ENCODE measurements around the gene SYTL4.

Gene SYTL4

DNA sequence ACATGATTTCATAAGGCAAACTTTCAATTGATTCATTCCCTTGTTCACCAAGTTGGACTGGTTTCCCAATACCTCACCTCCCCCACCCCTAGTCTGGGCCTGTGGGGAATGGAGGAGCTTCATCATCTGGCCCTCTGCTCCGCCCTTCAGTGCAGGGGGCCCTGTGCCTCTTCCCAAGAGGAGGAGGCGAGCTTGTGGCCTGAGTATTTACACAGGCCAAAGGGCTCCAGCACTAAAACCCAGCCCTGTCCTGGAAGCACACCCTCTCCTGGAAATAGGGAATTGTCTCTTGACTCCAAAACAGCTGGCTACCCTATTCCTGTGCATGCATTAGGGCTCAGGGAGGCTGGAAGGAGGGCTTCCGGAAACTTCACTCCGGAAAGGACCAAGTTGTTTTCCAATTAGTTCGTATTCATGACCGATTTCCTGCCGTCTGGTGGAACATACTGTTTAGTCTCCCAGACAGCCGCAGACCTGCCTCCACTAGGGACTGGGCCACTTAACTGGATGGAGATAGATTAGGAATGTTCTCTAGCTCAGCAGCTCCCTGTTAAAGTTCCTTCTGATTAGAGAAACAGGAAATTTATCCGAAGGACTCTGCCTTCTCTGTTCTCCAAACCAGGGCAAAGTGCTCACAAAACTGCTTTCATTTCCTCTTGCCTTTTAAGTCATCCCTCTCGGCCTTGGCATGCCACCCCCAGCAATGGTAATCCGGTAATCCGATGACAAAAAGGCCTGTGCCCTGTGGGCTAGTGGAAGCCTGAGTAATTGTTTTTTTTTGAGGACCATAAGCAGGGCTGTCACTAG is 82.2 kb downstream of the SYTL4 start:
- DNase-seq (ENCODE audit: extremely low read depth, low read depth), result peak; percentile 52
- TF ChIP-seq CTCF (IDR thresholded peaks at IDR 0.05; ENCODE audit: low read depth, low read length, missing control alignments), result no peak
- H3K4me3 ChIP-seq (replicated peaks; ENCODE audit: low read depth, low read length), result peak overlapping the region; percentile 9; the same call in 1 of the 2 replicates

DNA sequence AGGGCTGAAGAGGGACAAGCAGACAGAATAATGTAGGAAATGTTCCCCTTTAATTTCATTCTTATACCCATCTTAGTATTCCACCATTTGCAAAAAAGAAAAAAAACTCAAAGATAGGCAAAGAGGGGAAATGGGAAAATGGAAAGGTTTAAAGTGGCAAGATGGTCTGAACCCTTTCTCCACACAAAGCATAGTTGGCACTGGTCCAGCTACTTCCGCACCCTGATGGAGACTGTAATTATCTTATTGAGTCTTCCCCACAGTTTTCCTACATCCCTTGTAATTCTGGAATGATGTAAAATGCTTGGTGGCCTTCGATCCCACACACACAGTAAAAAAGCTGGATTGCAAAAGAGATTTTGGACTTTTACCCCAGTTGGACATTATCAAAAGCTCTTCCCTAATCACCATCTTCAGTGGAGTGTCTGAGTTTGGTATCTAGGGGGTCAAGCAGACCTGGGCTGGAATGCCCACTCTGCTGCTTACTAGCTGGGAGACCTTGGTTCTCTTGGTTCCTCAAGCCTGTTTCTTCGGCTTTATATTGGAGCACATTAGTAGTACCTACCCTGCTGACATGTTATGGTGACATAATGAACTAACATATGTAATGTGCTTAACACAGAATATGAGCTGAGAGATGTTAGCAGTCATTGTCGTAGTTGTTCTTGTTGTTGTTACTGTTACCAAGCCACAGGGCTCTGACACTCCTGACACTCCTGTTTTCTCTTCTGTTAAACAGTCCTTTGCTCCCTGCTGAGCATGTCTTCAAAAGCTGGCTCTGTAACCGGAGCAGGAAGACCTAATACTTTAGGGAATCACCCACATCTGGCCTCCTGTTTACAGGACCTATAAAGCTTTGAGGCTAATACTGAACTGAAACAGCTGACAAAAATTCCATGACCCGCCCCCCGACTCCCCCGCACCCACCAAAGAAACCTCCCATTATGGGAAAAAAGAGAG is 83.2 kb downstream of the SYTL4 start:
- no peak for TF ChIP-seq CTCF (IDR thresholded peaks at IDR 0.05; ENCODE audit: low read depth, low read length, missing control alignments)
- no peak overlapping the region for H3K4me3 ChIP-seq (replicated peaks; ENCODE audit: low read depth, low read length)

DNA sequence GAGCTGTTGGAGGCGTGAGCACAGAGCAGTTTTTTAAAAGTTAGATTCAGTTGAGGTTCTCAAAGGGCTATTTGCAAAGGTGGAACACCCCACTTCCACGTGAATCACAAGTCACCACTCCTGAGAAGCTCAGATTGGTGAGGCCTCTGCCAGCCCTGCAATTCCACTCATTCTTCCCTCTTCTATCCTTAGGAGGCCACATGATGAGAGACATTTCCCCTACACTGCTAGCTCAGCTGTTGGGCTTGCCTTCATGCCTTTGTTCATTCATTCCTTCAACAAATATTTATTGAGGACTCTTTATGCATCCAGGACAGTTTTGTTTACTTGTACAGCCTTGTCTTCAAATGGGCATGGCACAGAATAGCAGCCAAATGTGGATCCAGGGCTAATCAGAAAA is 84.2 kb downstream of the SYTL4 start:
- no peak for DNase-seq (ENCODE audit: extremely low read depth, low read depth)
- no peak overlapping the region for H3K4me3 ChIP-seq (replicated peaks; ENCODE audit: low read depth, low read length)

More for the DNA sequence above, 83.2 kb downstream of the SYTL4 start:
- peak; percentile 52 for DNase-seq (ENCODE audit: extremely low read depth, low read depth)

GRCh38 chrX:100647095-100647494 is 84.8 kb downstream of the SYTL4 start:
- TF ChIP-seq CTCF (IDR thresholded peaks at IDR 0.05; ENCODE audit: low read depth, low read length, missing control alignments), result no peak
- H3K4me3 ChIP-seq (replicated peaks; ENCODE audit: low read depth, low read length), result no peak overlapping the region
- no peak for DNase-seq (ENCODE audit: extremely low read depth, low read depth)

More for the DNA sequence above, 84.2 kb downstream of the SYTL4 start:
- TF ChIP-seq CTCF (IDR thresholded peaks at IDR 0.05; ENCODE audit: low read depth, low read length, missing control alignments), result no peak

GRCh38 chrX:100645106-100645505 is 86.8 kb downstream of the SYTL4 start:
- no peak for TF ChIP-seq CTCF (IDR thresholded peaks at IDR 0.05; ENCODE audit: low read depth, low read length, missing control alignments)
- peak overlapping the region; percentile 53 for H3K4me3 ChIP-seq (replicated peaks; ENCODE audit: low read depth, low read length)
- DNase-seq (ENCODE audit: extremely low read depth, low read depth), result no peak

DNA sequence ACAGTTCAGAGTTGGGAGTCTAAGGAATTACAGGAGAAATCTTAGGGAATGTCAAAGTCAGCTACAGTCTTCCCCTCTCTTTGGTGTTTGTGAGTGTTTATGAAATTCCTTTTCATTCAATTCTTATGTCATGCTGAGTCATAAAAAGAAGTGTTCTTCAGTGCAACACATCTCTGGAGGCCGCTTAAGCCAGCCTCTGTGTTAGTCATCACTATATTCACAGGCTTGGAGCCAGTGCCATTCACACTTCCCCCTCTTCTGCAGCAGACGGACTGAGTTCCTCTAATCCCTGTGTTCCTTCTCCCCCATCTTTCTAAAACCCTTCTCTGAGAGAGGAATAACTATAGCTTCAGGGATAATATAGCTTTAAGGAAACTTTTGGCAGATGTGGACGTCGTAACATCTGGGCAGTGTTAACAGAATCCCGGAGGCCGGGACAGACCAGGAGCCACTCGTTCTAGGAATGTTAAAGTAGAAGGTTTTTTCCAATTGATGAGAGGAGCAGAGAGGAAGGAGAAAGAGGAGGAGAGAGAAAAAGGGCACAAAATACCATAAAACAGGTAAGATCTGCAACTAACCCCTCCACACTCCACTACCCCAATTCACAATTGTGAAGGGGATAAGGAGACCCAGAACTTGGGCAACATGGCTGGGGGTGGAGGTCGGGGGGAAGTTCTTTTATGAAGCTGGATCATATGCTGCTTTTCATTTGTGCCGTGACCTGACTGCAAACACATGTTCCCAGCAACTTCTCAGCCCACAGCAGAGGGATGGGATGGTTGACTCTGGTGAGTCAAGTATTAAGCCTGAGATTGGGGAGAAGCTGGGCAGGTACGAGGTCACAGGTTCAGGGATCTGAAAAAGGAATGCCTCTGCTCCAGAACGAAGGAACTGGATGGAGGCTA is 87.7 kb downstream of the SYTL4 start, which contains the start of gene SRPX2:
Gene SRPX2 (plus strand): TSS at position 244 of the 905 bp plus-strand sequence. CDS start 2,124 bp downstream, outside the sequence.
- DNase-seq (ENCODE audit: extremely low read depth, low read depth), result peak; percentile 63
- no peak for TF ChIP-seq CTCF (IDR thresholded peaks at IDR 0.05; ENCODE audit: low read depth, low read length, missing control alignments)
- H3K4me3 ChIP-seq (replicated peaks; ENCODE audit: low read depth, low read length), result peak within 1 kb of the TSS; percentile 53
